GM21576 (cell line): ENCODE measurements around the gene BHLHA15.
"Not testable (repeated sequence)": the region's sequence is repeated elsewhere in the genome, so short reads cannot be mapped to it uniquely, and the experiment has no call there.

Source experiments
- ATAC-seq: cut with Tn5 transposase; IDR thresholded peaks from one replicate; pipeline ENCODE4 v1.9.1; 2021; ENCODE audit warnings: mild to moderate bottlenecking, moderate library complexity; ENCODE audit not compliant: unreplicated experiment

The BHLHA15 gene

DNA sequence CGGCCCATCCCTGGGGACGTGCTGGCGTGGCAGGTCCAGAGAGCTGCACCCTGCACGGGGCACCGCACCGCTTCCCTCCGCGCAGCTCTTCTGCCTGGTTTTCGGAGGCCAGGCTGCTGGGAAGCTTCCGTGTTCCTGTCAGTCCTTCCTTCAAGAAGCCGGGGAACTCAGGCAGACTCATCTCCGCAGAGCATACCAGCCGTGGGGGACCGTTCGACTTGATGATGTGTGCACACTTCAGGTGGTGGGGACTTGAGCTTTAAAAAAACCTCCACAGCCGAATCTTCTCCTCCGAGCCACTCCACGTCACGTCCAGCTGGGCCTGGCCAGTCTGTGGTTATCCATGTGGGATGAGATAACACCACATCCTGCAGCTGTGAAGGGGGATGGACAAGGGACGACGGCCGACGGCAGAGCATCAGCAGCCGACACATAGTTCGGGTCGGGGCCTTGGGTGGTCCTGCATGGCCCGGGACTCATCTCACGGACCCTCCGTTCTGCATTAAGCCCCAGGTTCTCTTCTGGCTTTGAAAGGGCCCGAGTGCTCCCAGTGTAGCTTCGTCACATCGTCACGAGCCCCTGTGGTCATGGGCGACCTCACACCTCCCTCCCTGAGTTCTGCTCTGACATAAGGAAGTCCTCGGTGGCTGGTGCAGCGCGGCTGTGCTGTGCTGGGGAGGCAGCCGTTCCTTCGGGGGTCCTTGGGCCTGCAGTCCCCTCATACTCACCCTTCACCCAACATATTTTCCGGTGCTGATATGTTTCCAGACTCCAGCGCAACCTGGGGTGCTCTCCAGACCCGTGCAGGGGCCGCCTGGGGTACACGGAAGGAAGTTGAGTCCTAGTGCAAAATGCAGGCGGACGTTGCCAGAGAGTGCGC, 4.5 kb upstream of the BHLHA15 start:
- no peak for ATAC-seq

DNA sequence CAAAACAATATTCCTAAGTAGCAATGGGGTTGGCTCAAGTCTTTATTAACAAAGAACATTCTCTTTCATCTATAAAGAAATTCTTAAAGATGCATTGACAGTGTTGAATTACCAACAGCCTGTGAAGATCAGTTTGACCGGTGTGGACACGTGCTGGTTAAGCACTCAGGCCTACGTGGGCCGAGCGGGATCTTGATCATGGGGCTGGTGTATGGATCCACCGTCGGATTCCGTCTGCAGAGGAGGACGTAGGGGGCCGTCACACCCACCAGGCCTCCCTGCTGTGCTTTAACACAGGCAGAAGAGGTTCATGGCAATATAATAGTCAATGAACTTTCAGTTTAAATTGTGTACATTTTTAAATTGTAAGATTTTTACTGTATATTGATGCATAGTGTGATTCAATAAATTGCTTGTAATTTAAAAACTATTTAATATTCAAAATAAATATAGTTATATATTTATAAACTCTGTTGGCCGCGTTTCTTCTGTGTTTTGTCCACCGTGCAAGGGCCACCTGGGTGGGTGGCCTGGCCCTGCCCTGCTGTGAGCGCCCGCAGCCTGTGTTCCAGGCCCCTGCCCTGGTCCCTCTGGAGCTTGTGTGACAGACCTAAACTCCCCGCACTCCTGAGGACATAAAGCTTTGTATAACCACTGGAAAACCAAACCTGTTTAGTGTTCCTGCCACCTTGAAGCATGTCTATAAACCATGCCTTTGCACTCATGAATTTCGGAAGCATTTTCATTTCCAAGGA, 1.9 kb upstream of the BHLHA15 start:
- no peak for ATAC-seq

DNA sequence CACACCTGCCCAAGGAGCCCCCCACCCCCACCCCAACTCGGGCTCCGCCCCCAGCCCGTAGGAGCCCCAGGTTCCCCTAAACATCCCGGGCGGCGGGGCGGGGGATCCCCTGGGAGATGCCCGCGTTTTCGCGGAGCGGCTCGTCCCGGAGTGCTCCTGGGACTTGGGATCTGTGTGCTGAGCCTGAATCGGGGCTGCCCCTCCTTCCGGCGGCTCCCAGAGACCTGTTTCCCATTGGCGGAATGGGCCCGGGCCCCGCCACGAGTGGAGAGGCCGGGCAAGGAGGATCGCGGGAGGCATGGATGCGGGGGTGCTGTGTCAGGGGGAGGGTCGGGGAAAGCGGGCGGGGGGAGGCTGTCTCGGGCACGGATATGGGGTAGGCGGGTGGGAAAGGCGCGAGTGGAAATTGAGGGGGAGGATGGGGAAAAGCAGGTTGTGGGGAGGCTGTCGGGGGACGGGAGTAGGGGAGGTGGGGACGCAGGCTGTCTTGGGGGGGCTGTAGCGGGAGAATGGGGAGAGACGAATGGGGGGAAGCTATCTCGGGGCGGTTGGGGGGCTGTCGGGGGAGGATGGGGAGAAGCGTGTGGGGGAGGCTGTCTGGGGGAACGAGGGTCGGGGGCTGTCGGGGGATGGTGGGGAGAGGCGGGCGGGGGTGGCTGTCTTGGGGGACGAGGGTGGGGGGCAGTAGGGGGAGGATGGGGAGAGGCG, 572 bp upstream of the BHLHA15 start:
- no peak for ATAC-seq

DNA sequence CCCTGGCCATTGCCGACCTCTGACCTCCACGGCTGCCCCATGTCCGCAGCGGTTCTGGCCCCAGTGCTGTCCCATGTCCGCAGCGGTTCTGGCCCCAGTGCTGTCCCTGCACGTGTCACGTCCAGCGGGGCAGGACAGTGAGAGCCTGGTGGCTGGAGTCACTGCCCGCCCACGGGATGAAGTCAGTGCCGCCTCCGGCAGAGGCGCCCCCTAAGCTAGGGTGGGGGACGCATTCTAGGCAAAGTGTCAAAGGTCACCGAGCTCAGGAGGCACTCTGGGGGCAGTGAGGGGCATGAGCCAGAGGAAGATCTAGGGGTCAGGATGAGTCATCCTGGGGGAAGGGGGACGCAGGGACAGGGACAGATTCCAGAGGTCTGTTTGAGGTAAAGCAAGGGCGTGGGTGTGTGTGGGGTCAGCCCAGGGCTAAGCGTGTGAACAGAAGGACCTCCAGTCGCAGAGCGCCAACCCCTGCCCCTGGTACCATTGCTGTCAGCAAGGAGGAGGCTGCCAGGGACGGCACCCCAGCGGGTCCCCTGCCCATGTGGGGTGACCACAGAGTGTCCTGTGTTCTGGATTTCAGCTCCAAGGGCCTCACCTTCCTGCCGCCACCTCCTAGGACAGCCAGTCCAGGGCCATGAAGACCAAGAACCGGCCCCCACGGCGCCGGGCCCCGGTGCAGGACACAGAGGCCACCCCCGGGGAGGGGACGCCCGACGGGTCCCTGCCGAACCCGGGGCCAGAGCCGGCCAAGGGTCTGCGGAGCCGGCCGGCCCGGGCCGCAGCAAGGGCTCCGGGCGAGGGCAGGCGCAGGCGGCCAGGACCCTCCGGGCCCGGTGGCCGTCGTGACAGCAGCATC, 665 bp downstream of the BHLHA15 start:
- ATAC-seq, result no peak

DNA sequence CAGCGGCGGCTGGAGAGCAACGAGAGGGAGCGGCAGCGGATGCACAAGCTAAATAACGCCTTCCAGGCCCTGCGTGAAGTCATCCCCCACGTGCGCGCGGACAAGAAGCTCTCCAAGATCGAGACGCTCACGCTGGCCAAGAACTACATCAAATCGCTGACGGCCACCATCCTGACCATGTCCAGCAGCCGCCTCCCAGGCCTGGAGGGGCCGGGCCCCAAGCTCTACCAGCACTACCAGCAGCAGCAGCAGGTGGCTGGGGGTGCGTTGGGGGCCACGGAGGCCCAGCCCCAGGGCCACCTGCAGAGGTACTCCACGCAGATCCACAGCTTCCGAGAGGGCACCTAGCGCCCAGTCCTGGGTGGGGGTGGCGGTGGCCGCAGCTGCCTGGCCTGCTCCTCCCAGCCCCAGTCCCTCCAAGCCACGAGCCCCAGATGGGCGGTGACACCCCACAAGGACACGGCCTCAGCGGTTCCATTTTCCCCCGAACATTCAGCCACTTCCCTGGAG, 1.3 kb downstream of the BHLHA15 start:
- no peak for ATAC-seq

DNA sequence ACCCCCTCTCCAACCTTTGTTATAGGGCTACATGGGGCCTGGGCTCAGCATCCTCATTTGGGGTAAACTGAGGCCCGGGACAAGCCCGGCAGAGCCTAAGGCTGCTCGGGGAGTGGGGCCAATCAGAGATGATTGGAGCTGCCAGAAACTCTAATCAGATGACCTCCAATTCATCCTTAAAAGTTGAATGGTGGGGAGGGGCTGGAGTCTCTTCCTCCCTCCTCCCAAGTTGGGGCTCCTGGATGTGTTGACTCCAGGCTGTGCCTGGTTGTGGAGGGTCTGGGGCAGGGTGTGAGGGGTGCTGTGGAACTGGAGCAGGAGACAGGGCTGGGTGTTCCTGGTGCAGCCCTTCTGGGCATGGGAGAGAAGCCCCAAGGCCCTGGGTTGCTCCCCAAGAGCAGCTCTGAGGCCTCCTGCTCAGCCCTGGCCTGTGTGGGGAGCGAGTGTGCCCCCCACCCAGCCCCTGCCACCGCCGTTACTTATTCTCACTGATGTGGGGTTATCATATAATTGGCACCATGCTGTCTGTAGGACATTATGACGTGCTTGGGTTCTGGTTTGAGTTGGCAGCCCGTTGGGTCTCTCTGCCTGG, 2.2 kb downstream of the BHLHA15 start:
- ATAC-seq, result no peak

DNA sequence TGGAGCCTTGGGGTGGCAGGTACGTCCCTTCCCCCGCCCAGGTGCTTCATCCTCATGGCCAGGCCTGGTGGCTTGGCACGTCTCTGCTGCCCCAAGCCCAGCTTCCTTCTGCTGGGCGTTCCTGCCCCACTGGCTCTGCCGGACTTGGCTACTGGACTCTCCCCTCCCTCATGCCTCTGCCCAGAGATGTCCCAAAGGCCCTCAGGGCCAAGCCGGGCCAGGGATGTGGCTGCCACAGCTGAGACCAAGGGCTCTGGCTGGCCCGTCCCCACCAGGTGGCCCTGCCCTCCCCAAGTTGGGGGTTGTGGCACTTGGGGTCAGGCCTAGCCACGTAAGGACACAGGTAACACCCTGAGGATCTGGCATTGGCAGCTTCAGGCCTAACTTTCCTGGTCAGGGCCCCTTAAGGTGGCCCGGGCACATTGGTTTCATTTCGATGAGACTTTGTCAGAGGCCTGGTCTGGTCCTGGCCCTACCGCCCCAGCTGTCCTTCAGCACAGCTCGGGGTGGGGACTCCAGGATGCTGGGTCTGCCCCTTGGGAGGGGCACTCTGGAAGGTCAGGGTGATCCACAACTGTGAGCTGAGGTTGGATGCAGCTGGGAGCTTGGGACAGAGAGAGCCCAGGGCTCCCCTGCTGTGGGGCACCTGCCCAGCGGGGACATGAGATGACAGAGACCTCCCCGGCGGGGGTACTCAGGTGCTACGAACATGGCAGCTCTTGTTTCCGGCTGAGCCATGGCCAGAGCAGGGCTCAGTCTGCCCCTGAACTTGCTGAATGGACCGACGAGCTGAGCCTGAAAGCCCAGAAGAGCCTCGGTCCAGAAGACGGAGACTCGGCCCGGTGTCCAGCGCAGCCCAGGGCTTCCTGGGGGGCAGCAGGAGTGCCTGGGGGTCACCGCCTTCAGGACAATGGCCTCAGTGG, 2.9 kb downstream of the BHLHA15 start:
- ATAC-seq, result no peak

DNA sequence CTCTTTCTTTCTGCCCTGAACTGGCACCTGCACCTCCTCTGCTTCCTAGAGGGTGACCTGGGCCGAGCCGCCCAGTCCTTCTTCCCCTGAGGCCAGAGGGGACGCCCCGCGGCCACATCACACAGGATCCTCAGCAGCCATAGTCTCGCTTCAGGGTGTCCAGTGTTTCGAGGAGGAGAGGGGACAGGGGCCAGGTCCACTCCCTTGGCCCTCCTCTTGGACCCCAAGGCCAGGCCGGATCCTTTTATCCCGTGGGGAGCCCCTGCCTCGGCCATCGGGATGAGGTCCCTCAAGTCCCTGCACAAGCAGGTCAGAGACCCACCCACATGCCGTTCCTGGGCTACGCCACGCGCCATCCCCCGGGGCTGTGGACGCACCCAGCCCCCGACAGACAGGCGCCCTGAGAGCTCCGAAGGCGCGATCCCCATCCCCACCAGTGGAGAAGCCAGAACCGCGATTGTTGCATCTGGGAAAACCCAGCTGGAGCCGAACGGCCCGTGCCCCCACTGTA, 3.6 kb downstream of the BHLHA15 start:
- no peak for ATAC-seq

DNA sequence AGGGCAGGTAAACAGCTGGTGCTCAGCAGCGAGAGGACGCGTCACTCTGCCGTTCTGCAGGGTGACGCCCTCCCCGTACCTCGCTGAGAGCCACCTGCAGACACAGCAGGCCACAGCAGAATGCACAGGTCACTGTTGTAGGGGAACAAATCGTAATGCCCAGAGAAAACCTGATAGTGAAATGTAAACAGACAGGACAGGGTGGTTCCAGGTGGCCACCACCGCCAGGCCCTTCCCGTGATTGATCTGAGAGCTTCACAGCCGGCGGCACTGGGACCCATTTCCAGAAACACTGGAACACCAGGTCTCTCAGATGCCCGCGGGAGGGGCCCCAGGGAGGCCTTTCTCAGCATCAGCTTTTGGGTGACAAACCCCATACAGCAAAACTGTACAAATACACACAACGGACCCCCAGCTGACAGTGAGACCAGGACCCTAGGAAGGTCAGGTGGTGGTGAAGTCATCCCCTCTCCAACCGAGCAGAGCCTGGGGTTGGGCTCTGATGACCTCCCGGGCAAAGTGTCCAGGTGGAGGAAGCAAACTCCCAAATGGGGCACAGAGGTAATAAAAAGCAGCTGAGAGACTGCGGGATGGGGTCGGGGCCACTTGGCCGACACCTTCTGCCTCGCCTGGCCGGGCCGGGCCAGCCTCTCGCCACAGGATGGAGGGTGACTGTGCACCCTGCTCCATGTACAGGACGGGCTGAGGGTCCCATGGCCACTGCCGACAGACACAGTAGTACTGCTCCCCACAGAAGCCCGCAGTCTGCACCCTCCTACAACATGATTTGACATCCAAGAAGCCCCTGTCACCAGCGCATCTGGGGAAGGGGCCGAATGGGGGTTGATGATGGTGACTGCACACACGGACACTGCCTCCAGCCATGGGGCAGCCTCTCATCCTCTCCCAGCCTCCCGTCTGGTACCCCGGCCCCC, 4.6 kb downstream of the BHLHA15 start:
- ATAC-seq, result no peak

DNA sequence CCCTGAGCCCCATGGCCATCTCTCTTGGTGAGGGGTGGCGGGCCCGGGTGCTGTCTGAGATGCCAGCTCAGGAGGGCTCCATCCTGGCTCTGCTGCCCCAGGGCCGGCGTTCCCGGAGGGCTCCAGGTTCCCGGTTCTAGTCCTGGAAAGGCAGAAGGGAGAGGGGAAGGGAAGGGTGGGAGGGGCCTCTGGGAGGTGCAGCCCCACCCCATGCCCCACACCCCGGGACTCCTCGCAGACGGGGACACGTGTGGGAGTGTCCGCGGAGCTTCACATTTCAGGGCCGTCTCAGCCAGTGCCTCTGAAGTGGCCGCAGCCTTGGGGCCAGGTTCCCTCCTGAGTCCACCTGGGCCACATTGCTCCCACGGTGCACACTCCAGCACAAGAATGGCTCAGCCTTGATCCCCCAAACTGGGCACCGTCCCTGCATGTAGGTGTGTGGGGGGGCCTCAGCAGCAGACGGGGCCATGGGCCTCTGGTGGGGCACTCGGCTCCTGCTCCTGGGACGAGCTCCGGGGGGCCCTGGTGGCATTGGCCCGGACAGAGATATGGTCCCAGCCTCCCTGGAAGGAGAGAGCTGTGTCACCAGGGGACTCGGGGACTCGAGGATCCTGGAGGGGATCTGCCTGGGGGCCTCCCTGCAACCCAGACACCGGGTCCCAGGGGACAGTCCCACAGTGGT, 5.8 kb downstream of the BHLHA15 start:
- no peak for ATAC-seq

DNA sequence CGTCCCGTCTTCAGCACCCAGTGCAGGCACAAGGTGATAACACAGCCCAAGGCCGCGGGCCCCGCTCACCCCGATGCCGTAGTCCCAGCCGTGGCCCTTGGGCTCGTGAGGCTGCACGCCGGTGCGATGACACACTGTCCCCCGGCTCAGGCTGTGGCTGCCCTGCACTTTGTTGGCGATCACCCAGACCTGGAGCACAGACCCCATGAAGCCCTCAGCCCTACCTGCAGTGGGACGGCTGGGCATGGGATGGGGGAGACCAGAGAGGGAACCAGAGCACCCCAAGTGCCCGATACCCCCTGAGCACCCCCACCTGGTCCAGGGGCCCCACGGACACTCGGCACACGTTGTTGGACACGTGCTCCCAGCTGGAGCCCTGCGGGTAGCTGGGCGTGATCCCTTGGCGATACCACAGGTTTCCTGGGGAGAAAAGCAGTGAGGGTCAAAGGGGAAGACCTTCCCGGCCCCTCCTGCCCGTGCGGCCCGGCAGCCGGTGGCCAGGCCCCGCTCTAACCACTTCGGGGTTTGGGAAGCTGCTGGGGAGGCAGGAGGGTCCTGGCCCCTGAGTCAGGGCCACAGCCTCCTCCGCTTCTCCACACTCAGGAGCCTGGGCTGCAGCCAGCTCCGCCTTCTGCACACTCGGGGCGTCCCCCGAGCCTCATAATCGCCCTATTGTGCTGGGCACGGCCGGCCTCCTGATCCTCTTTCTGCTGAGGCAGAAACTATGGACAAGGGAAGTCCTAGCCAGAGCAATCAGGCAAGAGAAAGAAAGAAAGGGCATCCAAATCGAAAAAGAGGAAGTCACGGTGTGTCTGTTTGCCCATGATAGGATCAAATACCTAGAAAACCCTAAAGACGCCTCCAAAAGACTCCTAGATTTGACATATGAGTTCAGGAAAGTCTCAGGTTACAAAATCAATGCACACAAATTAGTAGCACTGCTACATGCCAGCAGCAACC, 6.7 kb downstream of the BHLHA15 start:
- ATAC-seq, result no peak

DNA sequence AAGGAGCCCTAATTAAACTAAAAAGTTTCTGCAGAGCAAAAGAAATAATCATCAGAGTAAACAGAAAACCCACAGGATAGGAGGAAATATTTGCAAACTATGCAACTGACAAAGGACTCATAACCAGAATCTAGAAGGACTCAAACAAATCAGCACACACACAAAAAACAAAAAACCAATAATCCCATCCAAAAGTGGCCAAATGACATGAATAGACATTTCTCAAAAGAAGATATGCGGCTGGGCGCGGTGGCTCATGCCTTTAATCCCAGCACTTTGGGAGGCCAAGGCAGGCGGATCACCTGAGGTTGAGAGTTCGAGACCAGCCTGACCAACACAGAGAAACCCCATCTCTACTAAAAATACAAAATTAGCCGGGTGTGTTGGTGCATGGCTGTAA, 8.1 kb downstream of the BHLHA15 start:
- not testable (repeated sequence) for ATAC-seq

DNA sequence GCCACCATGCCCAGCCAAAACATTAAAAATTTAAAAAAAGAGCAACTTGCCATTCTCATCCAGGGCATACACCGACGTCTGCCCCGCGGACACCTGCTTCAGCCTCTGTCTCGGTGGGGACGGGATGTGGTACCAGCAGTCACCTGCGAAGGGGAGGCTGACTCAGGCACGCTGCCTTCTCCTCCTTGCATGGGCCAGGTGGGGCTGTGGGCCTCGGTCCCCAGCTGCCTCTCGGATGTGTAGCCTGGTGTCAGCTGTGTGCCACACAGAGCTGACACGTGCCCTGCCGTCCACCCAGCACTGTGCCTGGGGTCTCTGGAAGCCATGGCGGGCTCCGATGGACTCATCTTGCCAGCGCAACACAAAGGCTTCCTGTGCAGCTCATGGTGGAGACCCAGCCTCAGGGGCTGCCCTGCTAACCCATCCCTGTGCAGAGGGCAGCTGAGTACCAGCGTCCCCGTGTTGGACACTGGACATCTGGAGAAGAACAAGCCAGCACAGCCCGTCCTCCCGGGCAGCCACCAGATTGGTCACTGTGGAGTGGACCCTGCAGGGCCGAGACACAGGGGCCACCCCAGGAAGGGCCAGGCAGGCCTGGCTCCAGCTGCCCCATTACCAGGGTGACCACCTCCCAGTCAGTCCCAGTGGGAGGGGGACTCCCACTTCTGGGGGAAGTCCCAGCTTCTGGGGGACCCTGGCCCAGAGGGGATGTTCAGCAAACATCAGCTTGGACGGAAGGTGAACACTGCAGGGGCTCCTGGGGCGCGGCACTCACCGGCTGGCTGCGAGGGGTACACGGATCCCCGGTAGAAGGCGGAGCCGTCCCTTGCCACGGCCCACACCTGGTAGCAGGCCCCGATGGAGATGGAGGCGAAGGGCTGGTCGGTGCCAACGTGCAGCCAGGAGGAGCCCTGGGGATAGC, 10.6 kb downstream of the BHLHA15 start:
- no peak for ATAC-seq

DNA sequence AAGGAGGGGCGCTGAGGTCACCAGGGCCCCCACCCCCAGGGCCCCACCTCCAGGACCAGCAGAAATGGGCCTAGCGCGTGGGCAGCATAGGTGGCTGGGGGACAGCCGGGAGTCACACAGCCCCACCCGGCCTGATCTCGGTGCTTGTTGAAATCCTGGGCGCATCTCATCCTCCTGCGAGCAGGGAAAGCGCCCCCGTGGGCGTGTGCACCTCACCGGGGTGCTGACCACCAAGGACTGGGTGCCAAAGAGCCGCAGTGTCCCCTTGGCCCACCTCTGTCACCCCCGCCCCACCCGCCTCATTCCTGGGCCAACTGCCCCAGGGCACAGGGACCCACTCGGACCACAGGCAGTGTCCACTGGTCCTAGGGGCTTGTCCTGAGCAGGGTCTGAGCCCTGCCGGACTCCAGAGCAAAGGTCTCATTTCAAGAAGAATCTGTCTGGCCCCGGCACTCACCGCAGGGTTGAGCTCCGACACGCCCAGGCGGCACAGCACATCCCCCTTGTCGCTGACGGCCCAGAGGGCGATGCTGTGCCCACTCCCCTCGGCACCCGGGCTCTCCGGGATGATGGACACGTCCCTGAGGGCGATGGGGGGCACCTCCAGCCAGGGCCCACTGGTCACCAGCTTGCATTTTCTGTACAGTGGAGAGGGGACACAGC, 11.4 kb downstream of the BHLHA15 start:
- no peak for ATAC-seq
